ENCODE data around the gene METRN.

DNA sequence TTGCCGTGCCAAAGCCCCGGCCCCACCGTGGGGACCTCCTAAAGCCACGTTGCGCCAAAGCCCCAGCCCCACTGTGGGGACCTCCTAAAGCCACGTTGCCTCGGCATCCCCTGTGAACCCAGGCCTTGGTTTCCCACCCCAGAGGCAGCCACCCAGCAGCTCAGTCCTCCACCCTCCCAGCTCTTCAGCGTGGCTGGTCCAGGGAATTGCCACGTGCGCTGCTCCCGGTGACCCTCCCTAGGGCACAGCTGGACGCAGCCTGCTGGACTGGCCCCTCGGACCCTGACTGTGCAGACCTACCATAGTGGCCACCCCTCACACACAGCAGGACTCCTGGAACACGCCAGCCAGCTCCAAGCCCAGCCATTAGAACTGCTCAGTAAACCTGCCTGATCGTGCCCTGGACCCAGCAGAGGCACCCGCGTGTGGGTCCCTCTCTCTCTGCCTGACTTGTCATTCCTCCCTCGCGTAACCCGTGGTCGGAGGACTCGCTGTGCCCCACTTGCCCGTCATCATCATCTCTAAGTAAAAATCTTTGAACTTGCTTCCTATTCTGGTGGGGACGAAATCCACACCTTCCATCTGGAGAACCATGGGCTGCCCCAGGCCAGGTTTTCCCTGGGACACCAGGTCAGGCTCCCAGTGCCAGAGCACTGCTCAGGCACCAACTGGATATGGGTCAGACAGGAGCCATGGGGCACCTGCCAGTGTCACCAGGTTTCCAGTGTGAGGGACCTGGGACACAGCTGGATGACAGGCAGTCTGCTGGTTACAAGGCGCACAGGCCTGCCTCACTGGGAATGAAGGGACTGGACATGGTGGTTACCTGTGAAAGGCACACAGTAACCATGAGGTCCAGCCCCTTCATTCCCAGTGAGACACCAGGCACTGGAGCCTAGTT, 20.3 kb downstream of the METRN start:
- TF ChIP-seq, protein P1, sequence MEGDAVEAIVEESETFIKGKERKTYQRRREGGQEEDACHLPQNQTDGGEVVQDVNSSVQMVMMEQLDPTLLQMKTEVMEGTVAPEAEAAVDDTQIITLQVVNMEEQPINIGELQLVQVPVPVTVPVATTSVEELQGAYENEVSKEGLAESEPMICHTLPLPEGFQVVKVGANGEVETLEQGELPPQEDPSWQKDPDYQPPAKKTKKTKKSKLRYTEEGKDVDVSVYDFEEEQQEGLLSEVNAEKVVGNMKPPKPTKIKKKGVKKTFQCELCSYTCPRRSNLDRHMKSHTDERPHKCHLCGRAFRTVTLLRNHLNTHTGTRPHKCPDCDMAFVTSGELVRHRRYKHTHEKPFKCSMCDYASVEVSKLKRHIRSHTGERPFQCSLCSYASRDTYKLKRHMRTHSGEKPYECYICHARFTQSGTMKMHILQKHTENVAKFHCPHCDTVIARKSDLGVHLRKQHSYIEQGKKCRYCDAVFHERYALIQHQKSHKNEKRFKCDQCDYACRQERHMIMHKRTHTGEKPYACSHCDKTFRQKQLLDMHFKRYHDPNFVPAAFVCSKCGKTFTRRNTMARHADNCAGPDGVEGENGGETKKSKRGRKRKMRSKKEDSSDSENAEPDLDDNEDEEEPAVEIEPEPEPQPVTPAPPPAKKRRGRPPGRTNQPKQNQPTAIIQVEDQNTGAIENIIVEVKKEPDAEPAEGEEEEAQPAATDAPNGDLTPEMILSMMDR (IDR thresholded peaks at IDR 0.05), result no peak
- no peak for TF ChIP-seq POLR2A (IDR thresholded peaks at IDR 0.05)

All from Peyer's patch (tissue), 4 donors.